ENCODE data around the gene SIX6.

SIX6 gene

DNA sequence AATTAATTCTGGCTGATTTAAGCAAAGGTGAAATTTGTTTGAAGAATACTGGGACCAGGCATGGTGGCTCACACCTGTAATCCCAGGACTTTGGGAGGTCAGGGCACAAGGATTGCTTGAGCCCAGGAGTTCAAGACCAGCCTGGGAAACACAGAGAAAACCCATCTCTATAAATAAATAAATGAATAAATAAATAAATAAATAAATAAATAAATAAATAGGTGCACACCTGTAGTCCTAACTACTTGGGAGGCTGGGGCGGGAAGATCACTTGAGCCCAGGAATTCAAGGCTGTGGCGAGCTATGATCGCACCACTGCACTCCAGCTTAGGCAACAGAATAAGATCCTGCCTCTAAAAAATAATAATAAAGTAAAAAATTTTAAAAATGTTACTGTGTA, 18.7 kb upstream of the SIX6 start:
- H3K4me3 ChIP-seq (ENCODE audit: low read depth, low read length): no peak overlapping the region
- TF ChIP-seq, protein P1, sequence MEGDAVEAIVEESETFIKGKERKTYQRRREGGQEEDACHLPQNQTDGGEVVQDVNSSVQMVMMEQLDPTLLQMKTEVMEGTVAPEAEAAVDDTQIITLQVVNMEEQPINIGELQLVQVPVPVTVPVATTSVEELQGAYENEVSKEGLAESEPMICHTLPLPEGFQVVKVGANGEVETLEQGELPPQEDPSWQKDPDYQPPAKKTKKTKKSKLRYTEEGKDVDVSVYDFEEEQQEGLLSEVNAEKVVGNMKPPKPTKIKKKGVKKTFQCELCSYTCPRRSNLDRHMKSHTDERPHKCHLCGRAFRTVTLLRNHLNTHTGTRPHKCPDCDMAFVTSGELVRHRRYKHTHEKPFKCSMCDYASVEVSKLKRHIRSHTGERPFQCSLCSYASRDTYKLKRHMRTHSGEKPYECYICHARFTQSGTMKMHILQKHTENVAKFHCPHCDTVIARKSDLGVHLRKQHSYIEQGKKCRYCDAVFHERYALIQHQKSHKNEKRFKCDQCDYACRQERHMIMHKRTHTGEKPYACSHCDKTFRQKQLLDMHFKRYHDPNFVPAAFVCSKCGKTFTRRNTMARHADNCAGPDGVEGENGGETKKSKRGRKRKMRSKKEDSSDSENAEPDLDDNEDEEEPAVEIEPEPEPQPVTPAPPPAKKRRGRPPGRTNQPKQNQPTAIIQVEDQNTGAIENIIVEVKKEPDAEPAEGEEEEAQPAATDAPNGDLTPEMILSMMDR (IDR thresholded peaks at IDR 0.05; ENCODE audit: low read depth, low read length): no peak

- TF ChIP-seq, protein P1 (IDR thresholded peaks at IDR 0.05; ENCODE audit: low read depth, low read length): no peak
- H3K4me3 ChIP-seq (ENCODE audit: low read depth, low read length): no peak overlapping the region
Observed at GRCh38 chr14:60495946-60496345, 13.0 kb upstream of the SIX6 start.

GRCh38 chr14:60502541-60502940, 6.4 kb upstream of the SIX6 start:
- H3K4me3 ChIP-seq (ENCODE audit: low read depth, low read length): no peak overlapping the region
- TF ChIP-seq, protein P1 (IDR thresholded peaks at IDR 0.05; ENCODE audit: low read depth, low read length): no peak

- TF ChIP-seq, protein P1 (IDR thresholded peaks at IDR 0.05; ENCODE audit: low read depth, low read length): no peak
Observed at GRCh38 chr14:60505448-60505847, 3.5 kb upstream of the SIX6 start.

GRCh38 chr14:60506010-60506409, 2.9 kb upstream of the SIX6 start:
- no peak overlapping the region for H3K4me3 ChIP-seq (ENCODE audit: low read depth, low read length)
- TF ChIP-seq, protein P1 (IDR thresholded peaks at IDR 0.05; ENCODE audit: low read depth, low read length): no peak

More at GRCh38 chr14:60505448-60505847, 3.5 kb upstream of the SIX6 start:
- H3K4me3 ChIP-seq (ENCODE audit: low read depth, low read length): no peak overlapping the region

GRCh38 chr14:60506462-60506984, 2.4 kb upstream of the SIX6 start:
- TF ChIP-seq, protein P1 (IDR thresholded peaks at IDR 0.05; ENCODE audit: low read depth, low read length): no peak
- no peak overlapping the region for H3K4me3 ChIP-seq (ENCODE audit: low read depth, low read length)

DNA sequence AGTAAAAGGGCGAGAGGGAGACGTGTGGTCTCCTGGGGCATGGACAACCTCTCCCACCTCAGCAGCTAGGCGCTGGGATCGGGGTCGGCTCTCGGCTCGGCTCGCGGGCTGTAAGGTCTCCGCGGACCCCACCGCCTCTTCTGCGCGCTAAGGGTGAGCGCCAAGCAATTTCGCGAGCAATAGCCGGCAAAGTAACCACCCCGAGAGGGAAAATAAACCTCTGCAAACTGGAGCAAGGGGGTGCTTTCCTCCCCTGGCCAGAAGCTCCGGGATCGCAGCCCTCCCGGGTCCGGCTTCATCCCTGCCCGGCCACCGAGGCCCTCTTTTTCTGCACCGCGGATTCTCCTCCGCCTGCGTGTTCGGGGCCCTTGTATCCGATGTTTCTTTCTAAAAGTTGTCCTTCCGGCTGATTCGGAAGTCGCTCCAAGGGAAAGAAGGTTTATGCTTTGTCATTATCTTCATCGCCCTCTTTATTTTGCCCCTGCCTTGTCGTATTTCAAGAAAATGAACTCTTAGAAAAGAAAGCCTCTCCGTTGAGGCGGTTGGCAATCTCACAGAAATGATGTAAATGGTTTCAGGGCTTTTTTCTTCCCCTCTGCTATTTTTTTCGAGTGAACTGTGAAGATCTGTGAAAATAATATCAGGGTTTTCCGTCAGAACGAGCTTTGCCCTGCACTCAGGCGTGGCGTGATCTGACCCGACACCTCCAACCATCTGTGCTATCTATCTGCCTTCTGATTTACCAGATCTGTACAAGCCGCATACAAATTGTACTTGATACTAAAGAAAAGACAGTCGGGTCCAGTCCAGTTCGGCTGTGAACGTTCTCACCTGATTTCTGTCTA, 1.7 kb upstream of the SIX6 start:
- TF ChIP-seq, protein P1 (IDR thresholded peaks at IDR 0.05; ENCODE audit: low read depth, low read length): no peak
- H3K4me3 ChIP-seq (ENCODE audit: low read depth, low read length): no peak overlapping the region
